GM18858 (cell line): ENCODE data around the gene YIPF3.
"Not testable (repeated sequence)": the region's sequence is repeated elsewhere in the genome, so short reads cannot be mapped to it uniquely, and the experiment has no call there.

Experiments
- ATAC-seq: cut with Tn5 transposase; IDR thresholded peaks from one replicate; pipeline ENCODE4 v1.9.1; 2021; ENCODE audit not compliant: unreplicated experiment

Gene YIPF3

DNA sequence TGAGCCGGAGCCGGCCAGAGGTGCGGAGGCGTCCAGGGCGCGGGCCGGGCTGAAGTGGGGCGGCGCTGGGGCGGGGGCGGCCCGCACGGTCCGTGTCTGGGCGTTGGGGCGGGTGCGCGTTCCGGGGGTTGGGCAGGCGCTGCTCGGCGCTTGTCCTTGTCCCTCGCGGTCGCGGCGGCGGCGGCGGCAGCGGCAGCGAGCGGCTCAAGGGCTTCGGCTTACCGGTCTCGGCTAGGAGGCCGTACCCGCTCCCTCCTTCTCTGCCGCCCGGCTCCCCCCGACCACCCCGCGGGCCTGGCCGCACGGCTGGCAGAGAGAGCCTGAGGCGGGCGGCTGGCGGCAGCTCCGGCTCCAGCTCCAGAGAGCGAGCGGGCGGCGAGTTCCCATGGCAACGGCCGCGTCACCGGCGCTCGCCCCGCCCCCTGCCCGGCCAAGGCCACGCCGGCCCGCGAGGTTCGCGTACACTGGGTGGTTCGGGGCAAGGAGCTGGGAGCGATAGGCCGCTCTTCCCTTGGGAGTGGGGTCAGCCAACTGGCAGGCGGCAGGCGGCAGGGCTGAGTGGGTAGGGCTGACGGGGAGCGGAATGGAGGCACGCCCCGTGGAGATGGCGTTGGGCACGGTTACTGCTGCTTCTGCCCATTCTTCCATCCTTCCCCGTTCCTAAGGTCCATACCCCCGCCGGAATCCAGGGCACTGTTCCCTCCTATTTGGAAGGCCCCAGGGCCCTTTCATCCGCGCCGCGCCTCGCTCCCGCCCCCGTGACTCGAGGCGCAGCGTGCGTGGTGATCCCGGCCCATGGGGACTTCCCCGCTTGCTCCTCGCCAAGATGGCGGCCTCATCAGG is 6.5 kb downstream of the YIPF3 start, which contains the start of gene LRRC73:
Gene LRRC73, minus strand, starts transcription at position 363 of the 843 bp plus-strand sequence. CDS start 561 bp downstream, outside the sequence.
- peak; percentile 54 for ATAC-seq

DNA sequence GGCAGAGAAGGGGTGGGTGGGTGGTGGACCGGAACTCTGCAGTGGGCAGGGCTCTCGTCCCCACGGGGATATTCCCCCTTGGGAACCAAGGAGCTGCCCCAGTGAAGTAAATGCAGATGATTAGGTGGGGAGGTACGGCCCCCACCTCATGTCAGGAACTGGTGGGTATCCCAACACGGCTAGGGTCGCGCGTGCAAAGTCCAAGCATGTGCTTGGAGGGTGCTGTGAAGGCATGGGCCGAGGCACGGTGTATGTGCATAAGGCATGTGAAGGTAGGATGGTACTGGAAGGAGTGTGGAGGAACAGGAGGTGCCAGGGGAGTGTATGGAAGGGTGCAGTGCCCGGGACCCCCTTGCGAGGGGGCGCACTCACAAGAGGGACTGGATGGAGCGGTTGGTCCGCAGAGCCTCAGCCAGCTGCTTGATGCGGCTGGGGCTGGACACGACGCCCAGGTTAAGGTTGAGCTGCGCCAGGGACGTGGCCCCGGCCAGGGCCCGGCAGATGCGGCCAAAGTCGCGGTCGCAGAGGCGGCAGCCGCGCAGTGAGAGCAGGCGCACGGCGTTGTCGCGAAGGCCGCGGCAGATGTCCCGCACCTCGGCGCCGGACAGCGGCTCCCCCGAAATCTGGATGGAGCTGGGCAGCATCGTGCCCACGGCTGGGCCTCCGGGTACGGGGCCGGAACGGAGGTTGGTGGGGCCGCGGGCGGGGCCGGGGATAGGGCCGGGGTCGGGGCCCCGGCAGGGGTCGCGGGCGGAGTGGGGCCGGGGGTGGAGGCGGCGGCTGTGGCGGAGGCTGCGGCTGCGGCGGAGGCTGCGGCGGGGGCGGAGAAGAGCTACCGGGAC is 7.4 kb downstream of the YIPF3 start:
- no peak for ATAC-seq

DNA sequence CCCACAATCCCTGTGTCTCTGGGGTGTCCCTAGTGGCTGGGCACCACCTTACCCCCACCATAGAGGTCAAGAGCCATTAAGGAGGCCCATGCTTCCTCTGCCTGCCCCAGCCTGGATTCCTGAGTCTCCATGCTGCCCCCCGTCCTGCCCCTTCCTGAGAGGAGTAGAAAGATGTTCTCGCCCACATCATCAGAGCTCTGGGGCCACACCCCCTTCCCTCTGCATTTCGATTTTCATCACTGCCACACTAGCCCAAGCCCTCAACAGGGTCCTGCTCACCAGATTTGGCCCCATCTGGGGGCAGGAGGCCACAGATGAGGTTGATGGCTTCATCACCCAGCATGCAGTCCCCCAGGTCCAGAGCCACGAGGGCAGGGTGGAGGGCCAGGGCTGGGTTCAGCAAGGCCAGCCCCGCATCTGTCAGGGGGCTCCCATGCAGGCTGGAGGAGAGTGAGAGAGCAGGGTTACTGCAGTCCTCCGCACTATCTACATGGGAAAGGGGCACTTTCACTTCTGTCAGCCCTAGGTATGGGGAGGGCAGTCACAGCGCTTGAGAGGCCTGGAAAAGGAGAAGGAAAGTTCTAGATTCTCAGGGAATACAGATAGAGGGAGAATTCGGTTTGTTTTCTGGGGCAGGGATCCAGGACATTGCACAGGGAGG is 8.1 kb downstream of the YIPF3 start:
- ATAC-seq, result no peak

DNA sequence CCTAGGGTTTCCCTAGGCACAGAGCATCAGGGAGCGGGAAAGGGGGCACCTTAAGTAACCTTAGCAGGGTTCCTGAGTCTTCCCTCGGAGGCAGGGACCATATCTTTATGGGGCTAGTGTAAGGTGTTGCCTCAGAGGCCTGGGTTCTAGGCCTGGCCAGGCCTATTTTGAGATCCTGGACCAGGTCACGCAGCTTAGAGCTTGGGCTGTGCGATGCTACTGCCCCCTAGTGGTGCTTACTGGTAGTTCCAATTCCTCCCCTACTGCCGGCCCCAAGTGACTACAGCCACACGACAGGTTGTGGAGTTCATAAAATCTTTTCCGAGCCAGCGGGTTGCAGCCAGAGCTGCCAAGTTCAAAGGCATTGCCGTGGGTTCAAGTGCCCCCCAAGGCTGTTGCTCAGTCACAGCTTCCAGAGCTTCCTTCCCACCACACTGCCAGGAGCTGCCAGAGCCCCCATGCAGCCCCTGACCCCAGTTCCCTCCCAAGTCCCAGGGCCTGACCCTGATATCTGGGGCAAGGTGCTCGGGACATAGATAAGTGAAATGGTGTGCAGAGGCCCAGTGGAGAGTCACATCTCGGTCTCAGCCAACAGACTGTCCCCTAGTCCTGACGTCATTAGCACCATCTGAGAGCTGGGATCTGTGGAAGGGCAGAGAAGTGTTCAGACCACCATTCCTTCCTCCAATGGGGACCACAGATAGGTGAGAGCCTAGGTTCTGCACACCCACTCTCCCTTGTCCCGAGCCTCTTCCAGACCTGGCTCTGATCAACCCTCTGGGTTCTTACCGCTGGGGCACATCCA is 9.9 kb downstream of the YIPF3 start:
- ATAC-seq, result peak; percentile 46

DNA sequence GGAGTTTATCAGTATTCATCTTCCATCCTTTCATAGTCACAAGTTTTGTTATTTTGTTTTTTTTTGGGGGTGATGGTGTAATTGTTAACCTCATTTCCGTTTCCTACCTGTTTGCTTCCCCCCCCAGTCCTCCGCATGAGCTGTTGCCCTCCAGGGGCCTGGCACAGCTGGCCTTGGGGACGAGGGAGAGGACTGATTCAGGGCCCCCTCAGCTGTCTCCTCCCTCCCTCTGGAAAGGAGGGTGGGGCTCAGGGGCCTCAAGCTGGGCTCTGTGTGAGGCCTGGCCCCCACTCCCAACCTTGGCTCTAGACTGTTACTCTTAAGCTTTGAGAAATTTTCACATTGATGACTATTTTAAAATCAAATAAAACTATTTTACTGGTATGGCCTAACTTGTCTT is 10.6 kb downstream of the YIPF3 start:
- no peak for ATAC-seq

DNA sequence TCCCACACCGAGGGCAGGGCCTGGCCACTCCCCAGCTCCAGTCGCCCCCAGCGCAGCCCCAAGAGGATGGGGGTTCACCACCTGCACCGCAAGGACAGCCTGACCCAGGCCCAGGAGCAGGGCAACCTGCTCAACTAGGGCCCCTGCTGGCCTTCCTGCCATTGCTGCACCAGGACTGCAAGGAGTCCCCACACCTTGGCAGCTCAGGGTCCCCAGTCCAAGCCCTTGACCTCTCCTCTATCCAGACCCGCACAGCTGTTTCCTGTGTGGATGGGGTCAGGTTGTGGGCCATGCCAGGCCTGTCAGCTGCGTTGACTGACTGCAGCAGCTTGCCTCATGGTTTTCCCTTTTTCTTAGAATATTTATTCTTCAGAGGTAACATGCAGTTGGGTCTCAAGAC is 11.0 kb downstream of the YIPF3 start:
- ATAC-seq, result no peak

DNA sequence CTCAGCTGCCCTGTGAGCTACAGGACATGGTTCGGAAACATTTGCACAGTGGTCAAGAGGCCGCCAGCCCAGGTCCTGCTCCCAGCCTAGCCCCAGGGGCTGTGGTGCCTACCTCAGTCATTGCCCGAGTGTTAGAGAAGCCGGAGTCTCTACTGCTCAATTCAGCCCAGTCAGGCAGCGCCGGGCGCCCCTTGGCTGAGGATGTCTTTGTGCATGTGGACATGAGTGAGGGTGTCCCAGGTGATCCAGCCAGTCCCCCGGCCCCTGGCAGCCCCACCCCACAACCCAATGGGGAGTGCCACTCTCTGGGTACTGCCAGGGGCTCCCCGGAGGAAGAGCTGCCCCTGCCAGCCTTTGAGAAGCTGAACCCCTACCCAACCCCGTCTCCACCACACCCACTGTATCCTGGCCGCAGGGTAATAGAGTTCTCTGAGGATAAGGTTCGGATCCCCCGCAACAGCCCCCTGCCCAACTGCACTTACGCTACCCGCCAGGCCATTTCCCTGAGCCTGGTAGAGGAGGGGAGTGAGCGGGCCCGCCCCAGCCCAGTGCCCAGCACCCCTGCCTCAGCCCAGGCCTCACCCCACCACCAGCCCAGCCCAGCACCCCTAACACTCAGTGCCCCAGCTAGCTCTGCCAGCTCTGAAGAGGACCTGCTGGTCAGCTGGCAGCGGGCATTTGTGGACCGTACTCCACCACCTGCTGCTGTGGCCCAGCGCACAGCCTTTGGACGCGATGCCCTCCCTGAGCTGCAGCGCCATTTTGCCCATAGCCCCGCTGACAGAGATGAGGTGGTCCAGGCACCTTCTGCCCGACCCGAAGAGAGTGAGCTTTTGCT is 11.8 kb downstream of the YIPF3 start:
- ATAC-seq, result no peak

DNA sequence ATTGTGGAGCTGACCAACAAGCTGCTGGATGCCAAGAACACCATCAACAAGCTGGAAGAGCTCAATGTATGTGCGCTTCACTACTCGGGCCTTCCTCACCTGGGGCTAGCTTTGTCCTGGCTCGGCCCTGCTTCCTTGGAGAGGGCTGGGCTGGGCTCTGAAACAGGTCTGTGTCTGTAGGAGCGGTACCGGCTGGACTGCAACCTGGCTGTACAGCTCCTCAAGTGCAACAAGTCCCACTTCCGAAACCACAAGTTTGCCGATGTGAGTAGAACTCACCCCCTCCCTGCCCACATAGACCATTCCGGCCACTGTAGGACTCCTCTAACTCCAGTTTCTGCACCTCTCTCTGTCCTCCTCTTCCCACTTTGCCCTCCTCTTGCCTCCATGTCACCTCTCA is 13.3 kb downstream of the YIPF3 start:
- no peak for ATAC-seq

DNA sequence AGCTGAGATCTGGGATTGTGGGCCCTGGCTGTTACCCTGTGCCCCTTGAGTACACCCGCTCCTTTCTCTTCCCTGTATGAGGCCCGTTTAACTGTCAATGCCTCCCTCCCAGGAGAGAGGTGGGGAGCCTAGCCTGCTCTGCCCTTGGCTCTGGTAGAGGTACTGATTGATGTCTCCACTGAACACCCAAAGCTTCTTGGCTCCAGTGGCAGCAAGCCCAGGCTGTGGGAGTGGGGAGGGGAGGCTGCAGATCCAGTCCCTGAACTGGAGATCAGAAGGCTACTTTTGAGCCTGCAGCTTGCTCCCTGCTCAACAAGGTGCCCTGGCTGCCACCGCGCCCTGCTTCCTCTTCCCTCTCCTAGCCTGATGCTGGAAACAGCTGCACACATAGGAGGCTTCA is 14.1 kb downstream of the YIPF3 start:
- no peak for ATAC-seq

DNA sequence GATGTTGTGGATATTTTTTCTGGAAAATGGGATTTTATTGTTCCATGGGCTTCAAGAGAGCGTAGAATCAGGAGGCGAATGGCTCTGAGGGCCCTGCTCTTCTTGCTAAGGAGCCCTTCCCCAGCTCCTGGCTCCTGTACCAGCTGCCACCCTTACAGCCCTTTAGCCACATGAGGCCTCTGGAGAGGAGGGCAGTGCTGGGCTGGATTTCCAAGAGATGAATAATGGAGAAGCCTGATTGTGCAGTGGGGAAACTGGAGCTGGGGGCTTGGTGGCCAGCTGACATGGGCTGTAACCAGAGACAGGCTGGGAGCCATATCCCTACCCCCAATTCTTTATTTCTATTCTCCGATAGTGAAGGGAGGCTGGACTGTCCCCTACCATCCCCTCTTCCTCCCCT is 15.8 kb downstream of the YIPF3 start:
- no peak for ATAC-seq

DNA sequence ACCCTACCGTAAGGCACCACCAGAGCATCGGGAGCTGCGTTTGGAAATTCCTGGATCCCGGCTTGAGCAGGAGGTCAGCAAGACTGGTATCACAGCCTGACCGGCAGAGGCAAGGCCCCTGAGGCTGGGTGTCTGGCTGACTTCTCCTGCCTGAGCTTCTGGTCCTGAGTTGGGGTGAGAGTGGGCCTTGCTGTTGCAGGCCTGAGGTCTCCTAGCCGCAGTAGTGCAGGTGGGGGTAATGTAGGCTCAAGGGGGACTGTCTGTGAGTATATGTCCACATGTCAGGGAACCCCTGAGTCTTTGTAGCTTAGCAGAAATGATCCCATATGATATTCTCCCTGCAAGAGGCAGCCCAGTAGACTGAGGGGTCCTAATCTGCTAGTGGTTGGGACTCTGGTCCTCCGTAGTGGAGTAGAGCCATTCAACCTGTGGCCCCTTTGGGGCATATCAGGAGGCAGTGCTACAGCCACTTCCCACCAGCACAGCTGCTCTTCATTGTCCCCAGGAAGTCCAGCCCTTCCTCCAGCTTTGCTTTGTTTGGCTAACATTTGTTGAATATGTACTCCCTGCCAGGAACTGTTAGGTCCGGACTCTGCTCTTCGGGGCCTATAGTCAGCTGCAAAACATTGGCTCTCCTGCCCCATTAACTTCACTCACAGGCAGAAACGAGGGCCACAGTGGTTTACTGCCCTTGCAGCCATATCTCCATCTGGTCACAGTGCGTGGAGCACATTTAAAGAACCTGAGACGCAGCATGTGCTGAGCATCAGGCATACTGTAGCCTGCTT is 17.5 kb downstream of the YIPF3 start:
- ATAC-seq, result no peak

DNA sequence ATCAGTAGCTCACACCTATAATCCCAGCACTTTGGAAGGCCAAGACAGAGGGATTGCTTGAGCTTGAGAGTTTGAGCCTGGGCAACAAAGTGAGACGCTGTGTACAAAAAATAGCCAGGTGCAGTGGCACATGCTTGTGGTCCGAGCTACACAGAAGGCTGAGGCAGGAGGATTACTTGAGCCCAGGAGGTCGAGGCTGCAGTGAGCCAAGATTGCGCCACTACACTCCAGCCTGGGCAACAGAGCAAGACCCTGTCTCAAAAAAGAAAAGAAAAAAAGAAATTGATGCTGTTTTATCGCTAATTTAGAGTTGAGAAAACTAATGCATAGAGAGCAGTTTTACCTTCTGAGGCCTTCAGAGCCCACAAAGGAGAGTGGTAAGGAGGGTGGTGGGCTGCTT is 18.4 kb downstream of the YIPF3 start:
- not testable (repeated sequence) for ATAC-seq

DNA sequence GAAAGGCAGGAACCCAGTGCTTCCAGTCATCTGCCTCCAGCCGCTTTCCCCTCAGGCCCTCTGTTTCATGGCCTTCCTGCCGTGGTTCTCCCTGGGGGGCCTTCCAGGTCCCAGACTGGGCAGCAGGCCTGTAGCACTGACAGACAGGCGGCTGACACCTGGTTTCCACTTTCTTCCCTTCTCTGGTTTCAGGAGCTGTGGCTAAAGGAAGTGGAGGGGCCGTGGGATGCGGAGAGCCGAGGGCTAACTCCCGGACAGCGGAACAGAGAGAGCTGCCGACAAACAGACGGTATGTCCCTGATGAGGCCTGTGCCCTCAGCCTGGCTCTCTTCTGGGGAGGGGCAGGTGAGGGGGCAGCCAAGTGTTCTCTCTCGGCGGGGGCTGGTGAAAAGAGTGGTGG is 19.0 kb downstream of the YIPF3 start:
- ATAC-seq, result no peak

DNA sequence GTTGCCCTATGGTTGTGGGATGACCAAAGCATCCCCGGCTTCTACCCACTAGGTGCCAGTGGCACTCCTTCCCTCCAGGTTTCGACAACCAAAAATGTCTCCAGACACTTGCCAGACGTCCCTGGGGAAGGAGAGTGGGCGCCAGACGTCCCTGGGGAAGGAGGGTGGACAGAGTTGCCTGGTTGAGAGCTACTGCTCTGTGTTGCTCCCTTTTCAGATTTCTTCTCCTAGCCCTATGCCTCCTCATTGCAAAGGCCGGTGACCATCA is 19.7 kb downstream of the YIPF3 start:
- no peak for ATAC-seq

DNA sequence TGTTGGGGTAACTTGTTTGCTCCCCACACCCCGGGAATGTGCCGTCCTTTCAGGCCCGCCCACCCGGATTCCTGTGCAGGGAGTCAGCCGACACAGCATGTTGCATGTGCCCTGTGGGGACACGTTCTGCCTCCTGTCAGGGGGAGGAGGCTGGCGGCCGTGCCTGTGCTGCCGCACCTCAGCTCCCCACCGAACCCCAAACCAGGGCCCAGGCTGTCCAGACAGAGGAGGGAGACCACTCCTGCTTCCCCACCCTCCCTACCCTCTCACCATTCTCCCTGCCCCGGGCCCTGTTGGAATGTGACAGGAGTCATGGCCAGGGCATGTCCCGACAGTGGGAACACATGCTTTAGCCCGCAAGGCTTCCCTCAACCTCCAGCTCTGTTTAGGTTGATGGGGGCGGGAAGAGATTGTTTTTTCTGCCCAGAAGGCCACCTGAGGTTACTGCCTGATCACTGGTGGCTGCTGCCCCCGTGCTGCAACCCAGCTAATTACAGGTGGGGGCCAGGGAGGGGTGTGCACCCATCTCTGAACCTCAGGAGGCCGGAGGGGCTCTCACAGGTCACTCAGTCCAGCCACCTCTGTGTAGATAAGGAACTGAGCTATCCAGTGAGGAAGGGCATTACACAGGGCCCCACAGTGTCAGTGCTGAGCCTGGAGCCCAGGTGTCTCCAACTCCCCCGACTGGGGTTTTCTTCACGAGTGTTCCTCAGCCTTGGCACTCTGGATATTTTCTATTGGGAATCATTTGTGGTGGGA is 20.2 kb downstream of the YIPF3 start:
- no peak for ATAC-seq

DNA sequence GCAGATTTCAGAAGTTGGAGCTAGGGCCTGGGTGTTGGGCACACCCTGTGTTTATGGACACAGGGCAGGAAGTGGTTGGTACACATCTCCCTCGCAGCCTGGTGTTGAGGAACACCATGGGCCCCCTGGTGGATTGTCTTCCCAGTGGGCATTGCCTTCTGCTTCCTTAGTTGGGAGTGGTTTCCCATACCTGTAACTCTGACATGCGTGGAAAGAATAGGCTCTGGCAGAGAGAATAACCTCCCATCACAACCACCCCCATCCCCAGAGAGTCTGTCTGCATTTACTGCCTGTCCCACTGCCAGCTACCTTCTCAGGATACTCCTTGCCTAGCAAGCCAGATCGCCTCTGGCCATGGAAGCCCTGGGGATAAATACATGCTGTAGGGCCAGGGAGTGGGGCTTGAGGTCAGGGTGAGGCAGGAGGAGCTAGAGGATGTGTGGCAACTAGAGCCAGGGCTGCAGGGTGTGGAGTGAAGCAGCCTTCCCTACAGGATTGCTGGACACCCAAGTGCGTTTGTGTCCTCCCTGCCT is 21.3 kb downstream of the YIPF3 start:
- ATAC-seq, result no peak

DNA sequence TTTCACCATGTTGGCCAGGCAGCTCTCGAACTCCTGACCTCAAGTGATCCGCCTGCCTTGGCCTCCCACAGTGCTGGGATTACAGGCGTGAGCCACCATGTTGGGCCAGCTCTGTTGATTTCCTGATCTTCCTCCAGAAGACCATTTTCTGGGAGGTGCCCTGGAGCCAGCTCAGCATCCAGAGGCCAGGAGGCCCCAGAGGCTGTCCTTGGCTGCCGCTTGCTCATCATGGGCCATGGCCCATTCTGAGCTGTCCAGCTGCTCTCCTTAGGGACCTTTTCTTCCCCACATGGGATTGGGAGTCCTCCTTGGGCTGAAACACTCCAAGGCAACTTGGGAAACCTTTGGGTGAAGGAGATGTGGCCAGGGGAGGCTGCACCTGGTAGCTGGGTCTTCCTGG is 22.0 kb downstream of the YIPF3 start:
- ATAC-seq, result no peak

DNA sequence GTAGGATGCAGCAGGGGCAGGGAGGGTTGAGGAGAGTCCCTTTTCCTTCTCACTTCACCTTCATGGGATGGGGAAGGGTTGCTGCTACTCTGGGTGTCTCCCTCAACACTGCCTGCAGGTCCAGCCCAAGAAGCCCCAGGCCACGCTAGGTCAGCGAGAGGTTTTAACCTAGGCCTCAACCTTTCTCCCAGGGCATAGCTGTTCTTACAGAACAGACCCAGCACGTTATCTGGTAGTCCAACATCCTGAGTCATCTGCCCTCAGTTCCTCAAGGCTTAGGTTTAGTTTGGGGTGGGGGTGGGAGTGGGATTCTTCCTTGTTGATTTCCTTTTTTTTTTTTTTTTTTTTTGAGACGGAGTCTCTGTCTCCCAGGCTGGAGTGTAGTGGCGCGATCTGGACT is 22.4 kb downstream of the YIPF3 start:
- no peak for ATAC-seq
